HEK293 (cell line): ENCODE results near the gene BTBD17.

Source experiments
- BCL6B ChIP-seq: fragments of 450-650 bp; formaldehyde crosslinking; IDR thresholded peaks from 2 replicates; pipeline ENCODE4 v1.5.1; 2017; ENCODE audit warnings: missing biosample characterization, missing genetic modification characterization
- GLI4 ChIP-seq: fragments of 450-650 bp; formaldehyde crosslinking; IDR thresholded peaks from 2 replicates; pipeline ENCODE4 v1.5.1; 2016; ENCODE audit warnings: missing biosample characterization, missing genetic modification characterization
- HOXD13 ChIP-seq: sonication (generic); formaldehyde crosslinking; IDR thresholded peaks from 2 replicates; pipeline ENCODE4 v1.8.0; 2022; ENCODE audit warnings: missing genetic modification reagents, borderline replicate concordance
- PRDM4 ChIP-seq: fragments of 450-650 bp; formaldehyde crosslinking; IDR thresholded peaks from 2 replicates; pipeline ENCODE4 v1.5.1; 2017; ENCODE audit warnings: missing biosample characterization, missing genetic modification characterization
- ZBTB26 ChIP-seq: fragments of 450-650 bp; formaldehyde crosslinking; optimal IDR thresholded peaks from 2 replicates; pipeline ENCODE3; 2016; ENCODE audit warnings: missing biosample characterization, mild to moderate bottlenecking, missing genetic modification characterization
- ZBTB8A ChIP-seq: fragments of 450-650 bp; formaldehyde crosslinking; IDR thresholded peaks from 2 replicates; pipeline ENCODE4 v1.5.1; 2016; ENCODE audit warnings: missing biosample characterization, missing genetic modification characterization
- ZNF121 ChIP-seq: fragments of 450-650 bp; formaldehyde crosslinking; IDR thresholded peaks from 2 replicates; pipeline ENCODE4 v1.5.1; 2016; ENCODE audit warnings: missing biosample characterization, missing genetic modification characterization
- ZNF140 ChIP-seq: fragments of 450-650 bp; formaldehyde crosslinking; IDR thresholded peaks from 2 replicates; pipeline ENCODE4 v1.5.1; 2016; ENCODE audit warnings: missing biosample characterization, missing genetic modification characterization
- ZNF16 ChIP-seq: fragments of 450-650 bp; formaldehyde crosslinking; IDR thresholded peaks from 2 replicates; pipeline ENCODE4 v1.5.1; 2016; ENCODE audit warnings: low read depth, missing biosample characterization, missing genetic modification characterization
- ZNF169 ChIP-seq: fragments of 450-650 bp; formaldehyde crosslinking; IDR thresholded peaks from 2 replicates; pipeline ENCODE4 v1.5.1; 2016; ENCODE audit warnings: missing biosample characterization, missing genetic modification characterization
- ZNF184 ChIP-seq: fragments of 450-650 bp; IDR thresholded peaks from 2 replicates; pipeline ENCODE4 v1.5.1; 2018; ENCODE audit warnings: missing biosample characterization, mild to moderate bottlenecking, missing genetic modification characterization
- ZNF311 ChIP-seq: fragments of 450-650 bp; formaldehyde crosslinking; IDR thresholded peaks from 2 replicates; pipeline ENCODE4 v1.5.1; 2017; ENCODE audit warnings: missing biosample characterization, missing genetic modification characterization, borderline replicate concordance
- ZNF391 ChIP-seq: fragments of 450-650 bp; formaldehyde crosslinking; IDR thresholded peaks from 2 replicates; pipeline ENCODE4 v1.5.1; 2016; ENCODE audit warnings: low read depth, missing biosample characterization, missing genetic modification characterization, borderline replicate concordance
- ZNF394 ChIP-seq: fragments of 450-650 bp; formaldehyde crosslinking; IDR thresholded peaks from 2 replicates; pipeline ENCODE4 v1.5.1; 2016; ENCODE audit warnings: missing biosample characterization, missing genetic modification characterization, mild to moderate bottlenecking, moderate library complexity, borderline replicate concordance
- ZNF473 ChIP-seq: fragments of 450-650 bp; formaldehyde crosslinking; IDR thresholded peaks from 2 replicates; pipeline ENCODE4 v1.5.1; 2017; ENCODE audit warnings: missing biosample characterization, missing genetic modification characterization
- ZNF561 ChIP-seq: fragments of 450-650 bp; IDR thresholded peaks from 2 replicates; pipeline ENCODE4 v1.5.1; 2018; ENCODE audit warnings: missing biosample characterization, missing genetic modification characterization, borderline replicate concordance
- ZNF585B ChIP-seq: fragments of 450-650 bp; formaldehyde crosslinking; IDR thresholded peaks from 2 replicates; pipeline ENCODE4 v1.5.1; 2016; ENCODE audit warnings: missing biosample characterization, missing genetic modification characterization
- ZNF621 ChIP-seq: fragments of 450-650 bp; formaldehyde crosslinking; IDR thresholded peaks from 2 replicates; pipeline ENCODE4 v1.5.1; 2017; ENCODE audit warnings: missing biosample characterization, missing genetic modification characterization
- ZNF626 ChIP-seq: fragments of 450-650 bp; sonication (Bioruptor Pico); formaldehyde crosslinking; IDR thresholded peaks from 2 replicates; pipeline ENCODE4 v1.5.1; 2018; ENCODE audit warnings: missing biosample characterization, missing genetic modification characterization, inconsistent platforms
- ZNF639 ChIP-seq: fragments of 450-650 bp; formaldehyde crosslinking; IDR thresholded peaks from 2 replicates; pipeline ENCODE4 v1.5.1; 2016; ENCODE audit warnings: missing biosample characterization, missing genetic modification characterization
- ZSCAN16 ChIP-seq: fragments of 450-650 bp; formaldehyde crosslinking; IDR thresholded peaks from 2 replicates; pipeline ENCODE4 v1.5.1; 2016; ENCODE audit warnings: missing biosample characterization, missing genetic modification characterization
- ZSCAN30 ChIP-seq: fragments of 450-650 bp; IDR thresholded peaks from 2 replicates; pipeline ENCODE4 v1.5.1; 2018; ENCODE audit warnings: missing biosample characterization, mild to moderate bottlenecking, missing genetic modification characterization, moderate library complexity
- TF ChIP-seq, protein P1 (sequence below): fragments of 450-650 bp; formaldehyde crosslinking; IDR thresholded peaks from 2 replicates; pipeline ENCODE4 v1.5.1; 2016; ENCODE audit warnings: missing biosample characterization, missing genetic modification characterization
- TF ChIP-seq, protein P2 (sequence below): fragments of 450-650 bp; formaldehyde crosslinking; IDR thresholded peaks from 2 replicates; pipeline ENCODE4 v1.5.1; 2016; ENCODE audit warnings: missing biosample characterization, missing genetic modification characterization, borderline replicate concordance
- TF ChIP-seq, protein P3 (sequence below): fragments of 450-650 bp; formaldehyde crosslinking; IDR thresholded peaks from 2 replicates; pipeline ENCODE4 v1.5.1; 2016; ENCODE audit warnings: missing biosample characterization, missing genetic modification characterization
- TF ChIP-seq, protein P4 (sequence below): fragments of 450-650 bp; formaldehyde crosslinking; IDR thresholded peaks from 2 replicates; pipeline ENCODE4 v1.5.1; 2016; ENCODE audit warnings: missing biosample characterization, missing genetic modification characterization

BTBD17 gene

DNA sequence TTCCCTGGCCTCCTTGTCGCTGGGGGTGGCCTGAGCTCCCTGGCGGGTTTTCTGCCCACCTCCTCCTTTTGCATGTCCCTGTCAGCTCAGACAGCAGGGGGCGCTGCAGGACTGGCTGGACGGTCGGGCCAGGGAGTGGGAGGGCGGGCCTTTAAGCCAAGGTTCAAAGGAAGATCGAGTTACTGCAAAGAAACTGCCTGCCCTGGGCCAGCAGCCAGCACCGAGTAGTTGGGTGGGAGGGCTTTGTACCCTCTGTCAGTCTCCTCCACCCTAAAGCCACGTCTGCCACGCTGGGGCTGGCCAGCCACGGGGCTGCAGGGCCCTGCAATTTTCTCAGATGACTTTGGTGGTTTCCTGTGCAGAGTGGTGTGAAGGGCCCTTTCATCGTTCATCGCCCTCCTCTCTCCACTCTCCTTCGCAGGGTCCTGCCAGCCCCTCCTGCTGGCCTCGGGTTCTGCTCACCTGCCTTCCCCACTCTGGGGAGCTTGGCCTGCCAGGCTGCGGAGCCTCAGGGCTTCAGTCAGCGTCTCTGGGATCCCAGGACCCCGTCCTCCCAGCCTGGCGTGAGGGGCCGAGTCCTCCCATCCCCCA, 17.9 kb upstream of the BTBD17 start (continued):
- TF ChIP-seq ZNF585B (tag by site-specific recombination) (no peak), ZNF184 (tag by site-specific recombination) (no peak), ZNF473 (tag by site-specific recombination) (no peak), GLI4 (tag by site-specific recombination) (no peak), ZNF639 (tag by site-specific recombination) (no peak), ZSCAN30 (tag by site-specific recombination) (peak; percentile 85; the same call in 1 of the 2 replicates), PRDM4 (tag by site-specific recombination) (peak; percentile 77), ZNF394 (tag by site-specific recombination) (peak; percentile 42; the same call in 1 of the 2 replicates), BCL6B (tag by site-specific recombination) (no peak), ZNF169 (tag by site-specific recombination) (no peak), ZSCAN16 (tag by site-specific recombination) (no peak), ZNF391 (0 out of 2 replicates have a peak, but pooled peaks have one; percentile 45), ZNF621 (tag by site-specific recombination) (no peak), ZBTB26 (tag by site-specific recombination) (no peak), ZNF140 (tag by site-specific recombination) (no peak), ZNF311 (no peak), ZNF121 (tag by site-specific recombination) (no peak), ZBTB8A (tag by site-specific recombination) (no peak), ZNF561 (tag by site-specific recombination) (no peak), ZNF16 (no peak), HOXD13 (CRISPR knock-in tag) (no peak), ZNF626 (tag by site-specific recombination) (no peak)
- TF ChIP-seq, protein P1, sequence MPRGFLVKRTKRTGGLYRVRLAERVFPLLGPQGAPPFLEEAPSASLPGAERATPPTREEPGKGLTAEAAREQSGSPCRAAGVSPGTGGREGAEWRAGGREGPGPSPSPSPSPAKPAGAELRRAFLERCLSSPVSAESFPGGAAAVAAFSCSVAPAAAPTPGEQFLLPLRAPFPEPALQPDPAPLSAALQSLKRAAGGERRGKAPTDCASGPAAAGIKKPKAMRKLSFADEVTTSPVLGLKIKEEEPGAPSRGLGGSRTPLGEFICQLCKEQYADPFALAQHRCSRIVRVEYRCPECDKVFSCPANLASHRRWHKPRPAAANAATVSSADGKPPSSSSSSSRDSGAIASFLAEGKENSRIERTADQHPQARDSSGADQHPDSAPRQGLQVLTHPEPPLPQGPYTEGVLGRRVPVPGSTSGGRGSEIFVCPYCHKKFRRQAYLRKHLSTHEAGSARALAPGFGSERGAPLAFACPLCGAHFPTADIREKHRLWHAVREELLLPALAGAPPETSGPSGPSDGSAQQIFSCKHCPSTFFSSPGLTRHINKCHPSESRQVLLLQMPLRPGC (tag by site-specific recombination) = no peak
- TF ChIP-seq, protein P2, sequence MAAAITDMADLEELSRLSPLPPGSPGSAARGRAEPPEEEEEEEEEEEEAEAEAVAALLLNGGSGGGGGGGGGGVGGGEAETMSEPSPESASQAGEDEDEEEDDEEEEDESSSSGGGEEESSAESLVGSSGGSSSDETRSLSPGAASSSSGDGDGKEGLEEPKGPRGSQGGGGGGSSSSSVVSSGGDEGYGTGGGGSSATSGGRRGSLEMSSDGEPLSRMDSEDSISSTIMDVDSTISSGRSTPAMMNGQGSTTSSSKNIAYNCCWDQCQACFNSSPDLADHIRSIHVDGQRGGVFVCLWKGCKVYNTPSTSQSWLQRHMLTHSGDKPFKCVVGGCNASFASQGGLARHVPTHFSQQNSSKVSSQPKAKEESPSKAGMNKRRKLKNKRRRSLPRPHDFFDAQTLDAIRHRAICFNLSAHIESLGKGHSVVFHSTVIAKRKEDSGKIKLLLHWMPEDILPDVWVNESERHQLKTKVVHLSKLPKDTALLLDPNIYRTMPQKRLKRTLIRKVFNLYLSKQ = no peak
- TF ChIP-seq, protein P3, sequence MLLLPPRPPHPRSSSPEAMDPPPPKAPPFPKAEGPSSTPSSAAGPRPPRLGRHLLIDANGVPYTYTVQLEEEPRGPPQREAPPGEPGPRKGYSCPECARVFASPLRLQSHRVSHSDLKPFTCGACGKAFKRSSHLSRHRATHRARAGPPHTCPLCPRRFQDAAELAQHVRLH (tag by site-specific recombination) = no peak
- TF ChIP-seq, protein P4, sequence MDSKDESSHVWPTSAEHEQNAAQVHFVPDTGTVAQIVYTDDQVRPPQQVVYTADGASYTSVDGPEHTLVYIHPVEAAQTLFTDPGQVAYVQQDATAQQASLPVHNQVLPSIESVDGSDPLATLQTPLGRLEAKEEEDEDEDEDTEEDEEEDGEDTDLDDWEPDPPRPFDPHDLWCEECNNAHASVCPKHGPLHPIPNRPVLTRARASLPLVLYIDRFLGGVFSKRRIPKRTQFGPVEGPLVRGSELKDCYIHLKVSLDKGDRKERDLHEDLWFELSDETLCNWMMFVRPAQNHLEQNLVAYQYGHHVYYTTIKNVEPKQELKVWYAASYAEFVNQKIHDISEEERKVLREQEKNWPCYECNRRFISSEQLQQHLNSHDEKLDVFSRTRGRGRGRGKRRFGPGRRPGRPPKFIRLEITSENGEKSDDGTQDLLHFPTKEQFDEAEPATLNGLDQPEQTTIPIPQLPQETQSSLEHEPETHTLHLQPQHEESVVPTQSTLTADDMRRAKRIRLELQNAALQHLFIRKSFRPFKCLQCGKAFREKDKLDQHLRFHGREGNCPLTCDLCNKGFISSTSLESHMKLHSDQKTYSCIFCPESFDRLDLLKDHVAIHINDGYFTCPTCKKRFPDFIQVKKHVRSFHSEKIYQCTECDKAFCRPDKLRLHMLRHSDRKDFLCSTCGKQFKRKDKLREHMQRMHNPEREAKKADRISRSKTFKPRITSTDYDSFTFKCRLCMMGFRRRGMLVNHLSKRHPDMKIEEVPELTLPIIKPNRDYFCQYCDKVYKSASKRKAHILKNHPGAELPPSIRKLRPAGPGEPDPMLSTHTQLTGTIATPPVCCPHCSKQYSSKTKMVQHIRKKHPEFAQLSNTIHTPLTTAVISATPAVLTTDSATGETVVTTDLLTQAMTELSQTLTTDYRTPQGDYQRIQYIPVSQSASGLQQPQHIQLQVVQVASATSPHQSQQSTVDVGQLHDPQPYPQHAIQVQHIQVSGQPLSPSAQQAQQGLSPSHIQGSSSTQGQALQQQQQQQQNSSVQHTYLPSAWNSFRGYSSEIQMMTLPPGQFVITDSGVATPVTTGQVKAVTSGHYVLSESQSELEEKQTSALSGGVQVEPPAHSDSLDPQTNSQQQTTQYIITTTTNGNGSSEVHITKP (tag by site-specific recombination) = no peak
